ENCODE measurements around the gene ST6GALNAC3. TPM values are rescaled to one million over a fixed set of nuclear protein-coding genes. Genes with fewer than 3 reads are reported as not detected.

The ST6GALNAC3 gene
- total RNA-seq, 2 donors from 2014 or later: 12.9 to 18.9 TPM

DNA sequence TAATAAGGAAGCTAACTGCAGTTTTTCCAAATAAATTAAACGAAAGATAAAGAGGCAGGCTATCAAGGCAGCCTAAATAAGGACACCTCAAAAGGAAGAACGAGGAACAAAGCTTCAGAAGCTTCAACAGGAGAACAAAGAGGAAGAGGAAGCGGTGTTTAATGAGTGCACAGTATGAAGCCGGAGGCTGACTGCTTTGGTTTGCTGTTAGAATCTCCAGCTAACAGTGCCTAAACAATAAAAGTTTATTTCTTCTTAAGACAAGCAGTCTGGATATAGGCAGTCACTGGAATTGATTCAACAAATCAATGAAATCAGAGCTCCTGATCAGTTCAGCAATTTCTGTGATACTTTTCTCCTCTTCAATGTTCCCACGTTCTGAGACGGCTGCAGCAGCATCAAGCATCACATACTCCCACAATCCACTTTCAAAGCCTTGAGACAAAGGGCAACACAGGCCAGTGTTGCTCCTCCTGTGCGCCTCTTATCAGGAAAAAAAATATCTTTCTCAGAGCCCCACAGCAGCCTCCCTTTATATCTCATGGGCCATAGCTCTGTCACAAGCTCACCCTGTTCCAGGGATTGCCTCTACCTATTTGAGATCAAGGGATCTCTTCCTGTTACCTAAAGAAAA is 427.2 kb downstream of the ST6GALNAC3 start:
- intact Hi-C loops (cut with DNase I): no loop called here
- no peak for DNase-seq (ENCODE audit: low spot score)

DNA sequence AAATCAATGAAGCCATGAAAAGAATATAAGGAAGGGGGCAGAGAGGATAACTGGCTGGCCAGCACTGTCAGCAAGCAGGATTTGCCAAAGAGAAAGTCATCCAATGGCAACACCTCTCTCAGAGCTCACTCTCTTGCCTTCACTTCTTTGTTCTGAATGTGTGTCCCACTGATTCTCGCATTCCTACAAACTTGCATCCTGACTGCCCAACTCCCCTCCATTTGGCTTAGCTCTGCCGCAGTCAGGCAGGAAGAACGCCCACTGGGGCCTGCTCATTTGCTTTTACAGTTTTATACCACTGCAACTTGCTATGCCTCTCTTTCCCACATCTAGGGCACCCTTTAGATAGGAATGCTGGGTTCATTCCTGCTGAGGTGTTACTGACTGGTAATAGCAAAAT is 428.6 kb downstream of the ST6GALNAC3 start:
- intact Hi-C loops (cut with DNase I): no loop called here
- DNase-seq (ENCODE audit: low spot score): no peak

DNA sequence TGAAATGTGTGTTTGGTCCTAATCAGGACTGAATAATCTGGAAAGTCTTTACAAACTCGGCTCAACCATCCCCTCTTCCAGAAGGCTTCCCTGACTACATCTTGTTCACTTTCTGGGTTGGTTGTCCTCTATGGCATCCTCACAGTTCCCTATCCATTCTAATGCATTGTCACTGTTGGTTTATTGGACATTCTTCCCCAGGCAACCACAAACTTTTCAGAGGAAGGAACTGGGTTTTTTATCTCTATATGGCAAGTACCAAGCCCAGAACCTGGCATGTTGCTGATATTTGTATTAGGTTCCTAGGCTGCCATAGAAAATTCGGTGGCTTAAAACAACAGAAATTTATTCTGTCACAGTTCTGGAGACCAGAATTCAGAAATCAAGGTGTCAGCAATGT is 429.2 kb downstream of the ST6GALNAC3 start:
- DNase-seq (ENCODE audit: low spot score): no peak
- intact Hi-C loops (cut with DNase I): no loop called here

DNA sequence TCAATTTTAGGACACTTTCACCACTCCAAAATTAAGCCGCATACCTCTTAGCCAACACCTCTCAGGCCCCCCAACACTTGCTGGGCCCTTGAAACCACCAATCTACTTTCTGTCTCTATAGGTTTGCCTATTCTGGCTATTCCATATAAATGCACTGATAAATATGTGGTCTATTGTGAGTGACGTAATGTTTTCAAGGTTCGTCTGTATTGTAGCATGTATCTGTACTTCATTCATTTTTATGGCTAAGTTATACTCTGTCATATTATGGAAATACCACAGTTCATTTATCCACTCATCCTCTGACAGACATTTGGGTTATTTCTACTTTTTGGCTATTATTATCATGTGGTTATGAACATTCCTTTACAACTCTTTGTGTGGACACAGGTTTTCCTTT is 432.8 kb downstream of the ST6GALNAC3 start:
- no peak for DNase-seq (ENCODE audit: low spot score)
- intact Hi-C loops (cut with DNase I): no loop called here

- no peak for DNase-seq (ENCODE audit: low spot score)
- intact Hi-C loops (cut with DNase I): no loop called here
Measured at GRCh38 chr1:76508871-76509270, 434.3 kb downstream of the ST6GALNAC3 start.

GRCh38 chr1:76510672-76511557 is 436.4 kb downstream of the ST6GALNAC3 start:
- no peak for DNase-seq (ENCODE audit: low spot score)
- intact Hi-C loops (cut with DNase I): no loop called here

DNA sequence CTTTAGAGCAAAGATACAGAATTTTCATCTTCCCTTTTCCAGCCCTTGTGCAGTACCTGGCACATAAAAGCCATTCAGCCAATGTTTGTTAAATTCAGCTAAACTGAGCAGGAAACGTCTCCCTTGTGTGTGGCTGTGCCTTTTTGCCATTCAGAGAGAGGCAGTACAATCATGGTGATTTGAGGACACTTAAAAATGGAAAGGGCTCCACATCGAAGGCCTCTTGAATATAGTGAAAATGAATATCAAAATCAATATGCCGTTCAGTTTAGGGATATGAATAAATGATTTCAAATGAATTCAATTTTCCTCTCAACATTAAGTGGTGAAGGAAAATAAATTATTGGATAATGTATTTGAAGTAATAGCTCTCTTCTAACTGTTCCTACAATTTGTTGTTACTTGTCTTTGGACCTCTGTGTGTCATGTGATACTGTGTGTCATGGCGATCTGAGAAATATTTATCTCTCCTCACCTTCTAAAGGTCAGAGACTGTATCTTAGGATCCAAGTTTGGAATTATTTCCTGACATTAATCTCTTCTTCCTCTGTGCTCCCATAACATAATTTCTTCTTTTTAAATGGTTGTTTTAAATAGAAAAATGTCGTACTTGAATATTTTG is 437.1 kb downstream of the ST6GALNAC3 start:
- DNase-seq (ENCODE audit: low spot score): no peak
- intact Hi-C loops (cut with DNase I): no loop called here

DNA sequence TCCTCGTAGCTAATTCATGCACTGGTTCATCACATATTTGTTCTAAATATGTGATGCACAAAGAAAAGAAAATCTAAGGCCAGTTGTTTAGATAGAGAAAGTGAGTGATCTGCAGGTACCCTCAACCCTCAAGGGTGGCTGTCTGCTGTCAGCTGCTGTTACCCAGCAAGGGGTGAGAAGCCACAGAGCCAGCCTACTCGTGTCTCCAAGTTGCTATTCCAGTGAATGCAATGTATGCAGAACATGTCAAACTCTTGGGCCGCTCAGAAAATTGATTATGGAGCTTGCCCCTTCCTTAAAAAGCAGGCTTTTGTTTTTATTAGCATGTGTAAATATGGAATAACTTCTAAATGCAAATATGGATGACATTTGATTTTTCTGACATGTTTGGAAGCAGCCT is 456.4 kb downstream of the ST6GALNAC3 start:
- intact Hi-C loops (cut with DNase I): no loop called here

DNA sequence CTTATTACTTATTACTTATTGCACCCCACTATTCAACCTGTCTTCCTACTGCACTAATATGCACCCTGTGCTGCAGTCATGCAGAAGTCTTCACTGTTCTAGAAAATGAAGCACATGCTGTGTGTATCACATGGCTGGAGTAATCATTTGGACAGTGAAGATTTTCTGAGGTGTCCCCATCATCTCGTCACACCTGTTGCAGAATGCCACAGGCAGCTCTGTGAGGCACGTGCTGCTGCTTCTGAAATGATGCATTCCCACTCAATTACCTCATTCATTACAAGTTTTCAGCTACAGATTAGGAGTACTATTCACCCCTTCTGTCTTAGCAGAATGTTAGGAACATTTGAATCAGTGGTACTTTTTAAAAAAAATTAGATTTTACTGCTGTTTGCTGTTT is 467.1 kb downstream of the ST6GALNAC3 start:
- DNase-seq (ENCODE audit: low spot score): no peak
- intact Hi-C loops (cut with DNase I): no loop called here

More for the DNA sequence above, 456.4 kb downstream of the ST6GALNAC3 start:
- DNase-seq (ENCODE audit: low spot score): no peak

DNA sequence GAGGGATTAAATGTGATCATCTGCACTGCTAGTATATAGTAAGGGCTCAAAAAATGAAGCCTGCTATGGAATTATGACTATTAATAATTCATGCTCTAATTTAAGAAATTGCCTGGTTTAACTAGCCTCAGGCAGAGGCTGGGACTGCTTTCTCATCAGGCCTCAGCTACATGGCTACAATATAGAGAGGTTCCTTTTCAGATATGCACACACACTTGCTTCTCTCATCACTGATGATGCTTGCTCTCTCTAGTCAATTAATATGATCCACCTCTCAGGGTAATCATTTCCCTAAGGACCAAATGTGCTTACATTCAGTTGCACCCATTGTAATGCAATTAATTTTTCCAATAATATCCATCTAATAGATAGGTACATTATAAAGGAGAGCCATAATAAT is 467.8 kb downstream of the ST6GALNAC3 start:
- intact Hi-C loops (cut with DNase I): no loop called here
- DNase-seq (ENCODE audit: low spot score): no peak

DNA sequence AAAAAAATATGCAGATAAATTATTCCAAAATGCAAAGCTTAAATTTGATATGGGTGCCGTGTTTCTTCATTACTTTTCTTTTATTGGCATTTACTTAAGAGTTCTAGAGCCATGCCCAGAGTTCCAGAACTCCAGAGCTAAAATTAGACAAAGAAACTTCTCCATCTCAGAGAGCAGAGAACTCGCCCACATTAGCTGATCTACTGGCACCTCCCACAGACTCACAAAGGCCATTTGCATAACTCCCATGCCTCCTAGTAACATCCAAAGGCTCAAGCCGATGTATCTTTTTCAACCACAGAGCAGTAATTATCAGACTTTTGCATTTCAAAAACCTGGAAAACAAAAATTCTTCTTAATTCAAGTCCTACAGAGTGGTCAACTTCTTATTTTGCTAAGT is 468.9 kb downstream of the ST6GALNAC3 start:
- intact Hi-C loops (cut with DNase I): no loop called here
- no peak for DNase-seq (ENCODE audit: low spot score)

GRCh38 chr1:76546354-76546933 is 471.9 kb downstream of the ST6GALNAC3 start:
- DNase-seq (ENCODE audit: low spot score): no peak
- intact Hi-C loops (cut with DNase I): no loop called here

DNA sequence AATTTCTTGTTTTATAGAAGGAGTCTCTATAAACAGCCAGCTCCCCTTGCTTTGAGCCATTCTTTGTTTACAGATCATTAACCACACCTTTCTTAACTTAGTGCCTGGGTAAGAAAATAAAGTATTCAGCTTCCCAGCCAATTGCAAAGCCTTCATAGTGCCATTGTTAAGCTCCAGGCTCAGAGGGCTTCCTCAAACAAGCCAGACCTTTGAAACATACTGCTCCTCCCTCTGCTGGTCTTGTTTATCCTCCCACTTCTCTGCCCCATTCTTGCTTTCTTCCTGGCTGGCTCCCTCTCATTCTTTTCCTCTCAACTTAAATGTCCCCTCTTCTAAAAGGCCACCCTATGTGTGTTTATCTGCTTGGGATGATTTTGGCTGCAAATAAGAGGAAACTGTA is 473.4 kb downstream of the ST6GALNAC3 start:
- DNase-seq (ENCODE audit: low spot score): no peak
- intact Hi-C loops (cut with DNase I): no loop called here

GRCh38 chr1:76548513-76549100 is 474.1 kb downstream of the ST6GALNAC3 start:
- DNase-seq (ENCODE audit: low spot score): no peak
- intact Hi-C loops (cut with DNase I): no loop called here

GRCh38 chr1:76554283-76554682 is 479.7 kb downstream of the ST6GALNAC3 start:
- intact Hi-C loops (cut with DNase I): no loop called here

DNA sequence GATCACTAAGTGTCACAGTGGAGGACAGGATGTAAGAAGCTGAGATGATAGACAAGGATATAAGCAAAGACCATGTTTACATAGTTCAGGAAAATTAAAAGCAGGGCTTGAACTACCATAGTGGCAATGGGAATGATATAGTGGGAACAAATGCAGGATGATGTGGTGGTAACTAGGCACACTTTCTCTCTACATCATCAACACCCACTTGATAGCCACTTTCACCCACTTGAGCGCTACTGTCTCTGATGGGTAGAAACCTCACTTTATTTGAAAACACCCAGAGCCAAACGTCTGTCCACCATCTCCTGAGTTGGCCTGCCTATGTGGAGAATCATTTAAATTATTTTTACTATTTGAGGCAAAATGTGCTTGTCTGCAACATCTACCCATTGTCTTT is 487.7 kb downstream of the ST6GALNAC3 start:
- intact Hi-C loops (cut with DNase I): no loop called here
- no peak for DNase-seq (ENCODE audit: low spot score)

More at GRCh38 chr1:76554283-76554682, 479.7 kb downstream of the ST6GALNAC3 start:
- DNase-seq (ENCODE audit: low spot score): no peak

- no peak for DNase-seq (ENCODE audit: low spot score)
- intact Hi-C loops (cut with DNase I): no loop called here
Measured at GRCh38 chr1:76568573-76569238, 494.2 kb downstream of the ST6GALNAC3 start.

DNA sequence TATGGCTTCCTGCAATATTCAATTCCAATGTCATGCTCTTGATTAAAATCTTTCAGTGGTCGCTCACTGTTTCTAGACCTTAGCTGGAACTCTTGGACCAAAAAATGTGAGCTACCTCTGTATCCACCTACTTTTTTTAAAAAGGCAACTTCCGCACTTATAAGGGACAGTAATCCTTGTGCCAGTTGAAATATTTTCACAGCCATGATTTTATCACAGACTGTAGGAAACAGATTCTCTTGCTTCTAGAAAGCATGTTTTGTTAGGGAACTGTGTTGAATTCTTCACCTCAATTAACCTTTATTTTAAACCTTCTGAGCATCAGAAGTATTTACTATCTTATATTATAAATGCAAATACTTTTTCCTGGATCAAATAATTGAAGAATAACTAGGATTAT is 496.7 kb downstream of the ST6GALNAC3 start:
- intact Hi-C loops (cut with DNase I): no loop called here

GRCh38 chr1:76572229-76572628 is 497.7 kb downstream of the ST6GALNAC3 start:
- no peak for DNase-seq (ENCODE audit: low spot score)
- intact Hi-C loops (cut with DNase I): no loop called here

More for the DNA sequence above, 496.7 kb downstream of the ST6GALNAC3 start:
- DNase-seq (ENCODE audit: low spot score): no peak
